ENCODE results near the gene HTATSF1. TPM values are rescaled to one million over a fixed set of nuclear protein-coding genes. Genes with fewer than 3 reads are reported as not detected.

Gene HTATSF1, protein sequence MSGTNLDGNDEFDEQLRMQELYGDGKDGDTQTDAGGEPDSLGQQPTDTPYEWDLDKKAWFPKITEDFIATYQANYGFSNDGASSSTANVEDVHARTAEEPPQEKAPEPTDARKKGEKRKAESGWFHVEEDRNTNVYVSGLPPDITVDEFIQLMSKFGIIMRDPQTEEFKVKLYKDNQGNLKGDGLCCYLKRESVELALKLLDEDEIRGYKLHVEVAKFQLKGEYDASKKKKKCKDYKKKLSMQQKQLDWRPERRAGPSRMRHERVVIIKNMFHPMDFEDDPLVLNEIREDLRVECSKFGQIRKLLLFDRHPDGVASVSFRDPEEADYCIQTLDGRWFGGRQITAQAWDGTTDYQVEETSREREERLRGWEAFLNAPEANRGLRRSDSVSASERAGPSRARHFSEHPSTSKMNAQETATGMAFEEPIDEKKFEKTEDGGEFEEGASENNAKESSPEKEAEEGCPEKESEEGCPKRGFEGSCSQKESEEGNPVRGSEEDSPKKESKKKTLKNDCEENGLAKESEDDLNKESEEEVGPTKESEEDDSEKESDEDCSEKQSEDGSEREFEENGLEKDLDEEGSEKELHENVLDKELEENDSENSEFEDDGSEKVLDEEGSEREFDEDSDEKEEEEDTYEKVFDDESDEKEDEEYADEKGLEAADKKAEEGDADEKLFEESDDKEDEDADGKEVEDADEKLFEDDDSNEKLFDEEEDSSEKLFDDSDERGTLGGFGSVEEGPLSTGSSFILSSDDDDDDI
- 10 to 100 TPM; 42.0 to 53.4 (median 52.2) TPM for total RNA-seq

DNA sequence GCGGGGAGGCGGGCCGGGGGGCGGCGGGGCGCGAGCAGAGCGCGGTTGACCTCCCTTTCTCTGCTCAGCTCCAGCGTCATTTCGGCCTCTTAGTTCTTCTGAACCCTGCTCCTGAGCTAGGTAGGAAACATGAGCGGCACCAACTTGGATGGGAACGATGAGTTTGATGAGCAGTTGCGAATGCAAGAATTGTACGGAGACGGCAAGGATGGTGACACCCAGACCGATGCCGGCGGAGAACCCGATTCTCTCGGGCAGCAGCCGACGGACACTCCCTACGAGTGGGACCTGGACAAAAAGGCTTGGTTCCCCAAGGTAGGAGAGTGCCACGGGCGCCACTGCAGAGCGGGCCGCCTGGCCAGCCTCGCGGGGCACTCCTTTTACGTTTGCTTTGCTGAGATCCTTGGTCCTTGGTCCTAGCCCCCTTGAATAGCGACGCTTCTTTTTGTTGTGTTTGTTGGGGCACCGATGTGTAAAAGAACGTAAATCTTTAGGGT, at the start of gene HTATSF1:
Gene HTATSF1 (plus strand): TSS at position 37 of the 497 bp plus-strand sequence. CDS start 93 bp downstream, at position 130.
- Histone ChIP-seq H3K4me1 (no peaks in the 10 kb centered on the region), H3K9me3 (no peaks in the 10 kb centered on the region), H3K27ac (peak within 1 kb of the TSS; percentile 95 to 98), H3K27me3 (peaks cover 0 to 17% of the 10 kb centered on the region in 2 donors), H3K36me3 (no peaks in the 10 kb centered on the region), H3K4me3 (peak within 1 kb of the TSS; percentile 57 to 73 (median 60))
- no peak for TF ChIP-seq POLR2AphosphoS5 (IDR thresholded peaks at IDR 0.05)
- no peak for TF ChIP-seq CTCF (IDR thresholded peaks at IDR 0.05)
- no peak for TF ChIP-seq POLR2A (IDR thresholded peaks at IDR 0.05)
- DNase-seq (ENCODE audit: low spot score in 2 of 2), result no peak
- intact Hi-C loops (cut with DNase I; ENCODE audit: low total_unique reads), result no loop called here

DNA sequence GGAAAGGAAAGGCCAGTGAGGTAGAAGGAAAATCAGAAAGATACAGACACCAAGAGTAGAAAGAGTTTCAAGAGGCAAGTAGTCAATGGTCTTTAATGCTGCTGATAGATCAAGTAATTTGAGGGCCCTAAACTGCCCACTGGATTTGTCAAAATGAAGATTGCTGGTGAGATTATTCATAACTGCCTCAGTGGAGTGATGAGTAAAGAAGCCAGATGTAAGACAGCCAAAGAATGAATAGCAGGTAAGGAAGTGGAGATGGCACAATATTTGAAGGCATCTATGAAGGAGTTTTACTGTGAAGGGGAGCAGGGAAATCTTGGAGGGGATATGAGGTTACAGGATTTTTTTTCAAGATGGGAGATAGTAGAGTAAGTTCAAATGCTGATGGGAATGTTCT, 49.4 kb upstream of the HTATSF1 start:
- intact Hi-C loops (cut with DNase I; ENCODE audit: low total_unique reads), result no loop called here
- no peak overlapping the region for H3K27ac ChIP-seq
- no peaks in the 10 kb centered on the region for H3K36me3 ChIP-seq
- H3K9me3 ChIP-seq, result no peaks in the 10 kb centered on the region
- H3K27me3 ChIP-seq, result peaks cover 0 to 21% of the 10 kb centered on the region in 2 donors
- TF ChIP-seq POLR2AphosphoS5 (IDR thresholded peaks at IDR 0.05) (no peak), CTCF (IDR thresholded peaks at IDR 0.05) (no peak), POLR2A (IDR thresholded peaks at IDR 0.05) (no peak)
- H3K4me3 ChIP-seq, result no peak overlapping the region
- no peak for DNase-seq (ENCODE audit: low spot score in 2 of 2)
- H3K4me1 ChIP-seq, result no peaks in the 10 kb centered on the region

GRCh38 chrX:136450050-136450830, 47.2 kb upstream of the HTATSF1 start:
- H3K9me3 ChIP-seq, result no peaks in the 10 kb centered on the region
- TF ChIP-seq POLR2AphosphoS5 (IDR thresholded peaks at IDR 0.05) (no peak), CTCF (IDR thresholded peaks at IDR 0.05) (no peak), POLR2A (IDR thresholded peaks at IDR 0.05) (no peak)
- H3K4me1 ChIP-seq, result no peaks in the 10 kb centered on the region
- DNase-seq (ENCODE audit: low spot score in 2 of 2), result no peak
- H3K27ac ChIP-seq, result no peak overlapping the region
- H3K36me3 ChIP-seq, result no peaks in the 10 kb centered on the region
- H3K27me3 ChIP-seq, result peaks cover 0 to 26% of the 10 kb centered on the region in 2 donors
- H3K4me3 ChIP-seq, result no peak overlapping the region
- intact Hi-C loops (cut with DNase I; ENCODE audit: low total_unique reads), result no loop called here

DNA sequence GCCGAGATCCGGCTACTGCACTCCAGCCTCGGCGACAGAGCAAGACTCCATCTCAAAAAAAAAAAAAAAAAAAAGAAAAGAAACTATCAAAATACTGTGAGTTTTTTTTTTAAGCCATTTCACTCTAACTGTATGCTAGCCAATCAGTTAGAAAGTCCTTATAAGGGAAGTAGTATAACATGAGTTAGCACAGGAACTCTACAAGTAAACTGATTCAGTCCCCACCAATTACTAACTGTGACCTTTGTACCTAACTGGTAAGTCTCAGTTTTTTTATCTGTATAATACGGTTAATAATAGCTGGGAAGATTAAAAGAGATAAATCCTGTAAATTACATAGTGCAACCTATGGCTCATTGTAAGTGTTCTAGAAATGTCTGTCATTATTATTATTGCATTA, 44.8 kb upstream of the HTATSF1 start:
- TF ChIP-seq POLR2A (IDR thresholded peaks at IDR 0.05) (no peak), POLR2AphosphoS5 (IDR thresholded peaks at IDR 0.05) (no peak), CTCF (IDR thresholded peaks at IDR 0.05) (no peak)
- H3K9me3 ChIP-seq, result no peaks in the 10 kb centered on the region
- intact Hi-C loops (cut with DNase I; ENCODE audit: low total_unique reads), result no loop called here

More for the DNA sequence above, 44.8 kb upstream of the HTATSF1 start:
- peaks cover 0 to 30% of the 10 kb centered on the region in 2 donors for H3K27me3 ChIP-seq
- no peak for DNase-seq (ENCODE audit: low spot score in 2 of 2)
- no peaks in the 10 kb centered on the region for H3K4me1 ChIP-seq
- H3K27ac ChIP-seq, result no peak overlapping the region
- no peaks in the 10 kb centered on the region for H3K36me3 ChIP-seq
- H3K4me3 ChIP-seq, result no peak overlapping the region

All from breast epithelium (tissue), 4 donors.